Measurements from ENCODE around the gene C16orf96. TPM values are rescaled to one million over a fixed set of nuclear protein-coding genes. Genes with fewer than 3 reads are reported as not detected.

C16orf96 gene
- total RNA-seq, 1 donor from 2014 or later: not detected

DNA sequence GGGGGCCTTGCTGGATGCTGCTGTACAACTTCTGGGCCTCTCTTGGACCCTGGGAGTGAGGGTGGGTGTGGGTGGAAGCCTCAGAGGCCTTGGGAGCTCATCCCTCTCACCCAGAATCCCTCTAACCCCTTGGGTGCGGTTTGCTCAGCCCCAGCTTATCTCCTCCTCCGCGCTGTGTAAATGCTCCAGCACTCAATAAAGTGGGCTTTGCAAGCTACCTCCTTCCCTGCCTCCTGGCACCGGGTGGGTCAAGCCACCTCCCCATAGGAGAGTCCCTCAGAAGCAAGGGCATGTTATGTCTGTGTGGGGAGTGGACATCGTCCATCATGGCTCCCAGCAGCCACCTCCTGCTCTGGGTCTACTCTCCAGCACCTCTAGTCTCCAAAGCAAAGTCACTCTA, 46.0 kb upstream of the C16orf96 start:
- Histone ChIP-seq H3K27me3 (no peaks in the 10 kb centered on the region), H3K4me3 (no peak overlapping the region), H3K4me1 (peaks cover 47% of the 10 kb centered on the region), H3K27ac (no peak overlapping the region), H3K36me3 (peaks cover 0 to 55% of the 10 kb centered on the region in 2 donors), H3K9me3 (no peaks in the 10 kb centered on the region)
- no peak for TF ChIP-seq POLR2A (IDR thresholded peaks at IDR 0.05)
- TF ChIP-seq POLR2AphosphoS5 (IDR thresholded peaks at IDR 0.05; ENCODE audit: insufficient read depth in 1 of 2, low read depth in 1 of 2): no peak
- TF ChIP-seq, protein P1, sequence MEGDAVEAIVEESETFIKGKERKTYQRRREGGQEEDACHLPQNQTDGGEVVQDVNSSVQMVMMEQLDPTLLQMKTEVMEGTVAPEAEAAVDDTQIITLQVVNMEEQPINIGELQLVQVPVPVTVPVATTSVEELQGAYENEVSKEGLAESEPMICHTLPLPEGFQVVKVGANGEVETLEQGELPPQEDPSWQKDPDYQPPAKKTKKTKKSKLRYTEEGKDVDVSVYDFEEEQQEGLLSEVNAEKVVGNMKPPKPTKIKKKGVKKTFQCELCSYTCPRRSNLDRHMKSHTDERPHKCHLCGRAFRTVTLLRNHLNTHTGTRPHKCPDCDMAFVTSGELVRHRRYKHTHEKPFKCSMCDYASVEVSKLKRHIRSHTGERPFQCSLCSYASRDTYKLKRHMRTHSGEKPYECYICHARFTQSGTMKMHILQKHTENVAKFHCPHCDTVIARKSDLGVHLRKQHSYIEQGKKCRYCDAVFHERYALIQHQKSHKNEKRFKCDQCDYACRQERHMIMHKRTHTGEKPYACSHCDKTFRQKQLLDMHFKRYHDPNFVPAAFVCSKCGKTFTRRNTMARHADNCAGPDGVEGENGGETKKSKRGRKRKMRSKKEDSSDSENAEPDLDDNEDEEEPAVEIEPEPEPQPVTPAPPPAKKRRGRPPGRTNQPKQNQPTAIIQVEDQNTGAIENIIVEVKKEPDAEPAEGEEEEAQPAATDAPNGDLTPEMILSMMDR (IDR thresholded peaks at IDR 0.05): no peak
- no peak for DNase-seq (ENCODE audit: extremely low spot score in 2 of 2)
- intact Hi-C loops (cut with DNase I): no loop called here

DNA sequence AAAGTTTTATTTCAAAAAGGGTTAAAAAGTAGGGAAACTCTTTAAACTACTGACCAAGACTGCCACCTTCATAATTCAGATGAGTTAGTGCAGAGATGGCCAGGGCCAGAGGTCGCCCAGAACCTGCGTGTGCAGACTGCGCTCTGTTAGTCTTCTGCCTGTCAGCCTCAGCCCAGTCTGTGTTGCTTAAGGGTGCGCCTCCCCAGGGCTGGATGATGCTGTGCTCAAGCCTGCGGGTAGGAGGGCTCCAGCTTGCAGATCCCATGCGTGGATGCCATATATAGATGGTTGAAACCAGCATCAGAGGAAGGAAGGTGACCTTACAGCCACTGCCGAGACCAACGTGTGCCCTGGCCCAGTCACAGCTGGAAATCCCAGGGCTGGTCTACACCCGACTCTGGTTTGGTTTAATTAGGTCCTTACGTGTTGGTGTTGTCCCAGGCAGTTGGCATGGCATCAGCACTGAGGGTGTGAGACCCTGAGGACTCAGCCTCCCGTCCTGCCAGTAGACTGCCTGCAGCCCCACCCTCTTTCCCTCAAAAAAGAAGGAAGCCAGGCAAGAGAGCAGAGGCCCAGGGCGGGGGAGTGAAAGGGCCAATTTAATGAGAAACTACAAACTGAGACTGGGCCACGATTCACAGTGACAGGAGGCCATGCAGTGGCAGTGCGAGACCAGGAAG, 45.3 kb upstream of the C16orf96 start:
- peaks cover 48% of the 10 kb centered on the region for H3K4me1 ChIP-seq
- DNase-seq (ENCODE audit: extremely low spot score in 2 of 2): no peak
- H3K9me3 ChIP-seq: no peaks in the 10 kb centered on the region
- TF ChIP-seq POLR2A (IDR thresholded peaks at IDR 0.05) (no peak), POLR2AphosphoS5 (IDR thresholded peaks at IDR 0.05; ENCODE audit: insufficient read depth in 1 of 2, low read depth in 1 of 2) (no peak)
- TF ChIP-seq, protein P1 (IDR thresholded peaks at IDR 0.05): no peak
- H3K36me3 ChIP-seq: peaks cover 0 to 55% of the 10 kb centered on the region in 2 donors
- peak overlapping the region; percentile 31 for H3K27ac ChIP-seq
- intact Hi-C loops (cut with DNase I): no loop called here
- no peak overlapping the region for H3K4me3 ChIP-seq
- H3K27me3 ChIP-seq: no peaks in the 10 kb centered on the region

DNA sequence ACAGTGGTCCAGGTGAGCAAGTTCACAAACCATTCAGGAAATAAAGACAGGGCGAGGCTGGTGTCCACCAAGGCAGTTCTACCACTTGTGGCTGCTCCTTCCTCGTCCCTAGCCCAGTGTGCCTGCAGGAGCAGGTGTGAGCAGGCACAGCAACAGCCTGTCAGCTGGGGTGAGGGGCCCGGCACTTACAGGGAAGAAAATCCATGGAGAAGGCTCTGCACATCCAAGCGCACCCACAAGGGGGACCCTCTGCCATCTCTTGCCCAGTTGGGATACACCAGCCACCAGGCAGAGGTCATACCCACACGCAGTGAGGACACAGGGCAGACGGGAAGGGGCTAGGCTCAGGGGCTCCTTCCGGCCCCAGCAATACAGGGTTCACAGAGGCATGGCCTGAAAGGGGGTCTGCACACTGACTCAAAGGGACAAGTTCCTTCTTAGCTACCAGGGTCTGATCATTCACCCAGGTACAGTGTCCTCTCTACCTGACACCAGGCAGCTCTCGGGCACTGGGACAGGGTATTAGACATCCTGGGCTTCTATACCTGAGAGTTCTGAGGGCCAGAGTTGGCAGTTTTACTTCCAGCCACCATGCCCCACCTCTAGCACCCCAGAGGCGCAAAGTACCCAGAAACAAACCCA, 44.6 kb upstream of the C16orf96 start:
- TF ChIP-seq POLR2AphosphoS5 (IDR thresholded peaks at IDR 0.05; ENCODE audit: insufficient read depth in 1 of 2, low read depth in 1 of 2): no peak
- TF ChIP-seq, protein P1 (IDR thresholded peaks at IDR 0.05): peak in 1 of 3 experiments; percentile 25
- H3K4me3 ChIP-seq: no peak overlapping the region
- intact Hi-C loops (cut with DNase I): no loop called here
- DNase-seq (ENCODE audit: extremely low spot score in 2 of 2): no peak
- no peaks in the 10 kb centered on the region for H3K27me3 ChIP-seq
- H3K36me3 ChIP-seq: peaks cover 0 to 55% of the 10 kb centered on the region in 2 donors
- peak overlapping the region; percentile 31 for H3K27ac ChIP-seq
- peaks cover 46% of the 10 kb centered on the region for H3K4me1 ChIP-seq
- H3K9me3 ChIP-seq: no peaks in the 10 kb centered on the region

DNA sequence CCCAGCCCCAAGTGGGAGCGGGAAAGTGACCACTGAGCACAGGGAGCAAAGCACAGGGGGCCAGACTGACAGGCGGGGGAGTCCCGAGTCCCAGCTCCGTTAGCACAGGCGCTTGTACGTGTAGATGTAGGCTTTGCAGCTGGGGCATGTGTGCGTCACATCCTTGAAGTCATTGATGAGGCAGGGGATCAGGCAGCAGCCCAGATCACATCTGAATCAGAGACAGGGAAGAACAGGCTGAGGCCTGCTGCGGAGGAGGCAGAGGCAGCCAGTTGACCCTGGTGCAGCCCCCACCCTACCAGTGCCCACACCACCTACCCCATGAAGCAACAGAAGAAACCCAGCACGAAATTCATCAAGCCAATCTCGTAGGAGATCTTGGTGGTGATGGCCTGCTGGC, 43.7 kb upstream of the C16orf96 start:
- H3K4me1 ChIP-seq: peaks cover 51% of the 10 kb centered on the region
- TF ChIP-seq POLR2AphosphoS5 (IDR thresholded peaks at IDR 0.05; ENCODE audit: insufficient read depth in 1 of 2, low read depth in 1 of 2): no peak
- TF ChIP-seq, protein P1 (IDR thresholded peaks at IDR 0.05): no peak
- TF ChIP-seq POLR2A (IDR thresholded peaks at IDR 0.05): no peak

More for the DNA sequence above, 43.7 kb upstream of the C16orf96 start:
- Histone ChIP-seq H3K4me3 (no peak overlapping the region), H3K9me3 (no peaks in the 10 kb centered on the region), H3K27me3 (no peaks in the 10 kb centered on the region), H3K36me3 (peaks cover 0 to 55% of the 10 kb centered on the region in 2 donors), H3K27ac (no peak overlapping the region)
- intact Hi-C loops (cut with DNase I): no loop called here
- no peak for DNase-seq (ENCODE audit: extremely low spot score in 2 of 2)

Data from vagina (tissue), 2 donors.